Right lobe of liver (tissue), 6 donors: Measurements from ENCODE around the gene KRCC1. TPM values are rescaled to one million over a fixed set of nuclear protein-coding genes. Genes with fewer than 3 reads are reported as not detected.
A peak's percentile ranks its signal among the peaks of the same experiment; 100 is the strongest.

Source experiments
- ATAC-seq, 4 donors: fragments of 200-7000 bp; cut with Tn5 transposase; one replicate each; pipeline ENCODE4 v1.9.1; 2020; ENCODE audit warnings: mild to moderate bottlenecking in 4 of 4, moderate library complexity in 4 of 4
- DNase-seq, 3 donors: peaks; one replicate each; pipeline ENCODE4 v3.0.0-alpha.2; 2020
- H3K27ac ChIP-seq, 3 donors: fragments of 200-600 bp; one replicate each; pipeline ENCODE4 v1.8.0; 2022
- H3K27me3 ChIP-seq, 2 donors: fragments of 200-600 bp; one replicate each; pipeline ENCODE4 v1.8.0; 2022
- H3K36me3 ChIP-seq, 4 donors: fragments of 200-600 bp; sonication (generic) in 1 of 4; one replicate each; pipeline versions ENCODE4 v1.5.1 to v1.8.0; 2017 to 2022; ENCODE audit warnings: control low read depth in 1 of 4
- H3K4me1 ChIP-seq, 4 donors: fragments of 200-600 bp; sonication (generic) in 1 of 4; one replicate each; pipeline versions ENCODE4 v1.5.1 to v1.8.0; 2017 to 2022; ENCODE audit warnings: control low read depth in 1 of 4
- H3K4me3 ChIP-seq, 3 donors: fragments of 200-600 bp; one replicate each; pipeline ENCODE4 v1.8.0; 2022
- H3K9me3 ChIP-seq, 4 donors: fragments of 200-600 bp; sonication (generic) in 1 of 4; one replicate each; pipeline versions ENCODE4 v1.5.1 to v1.8.0; 2017 to 2022; ENCODE audit warnings: control low read depth in 1 of 4
- POLR2A ChIP-seq: fragments of 450-650 bp; IDR thresholded peaks from one replicate; pipeline ENCODE4 v1.6.1; 2017; ENCODE audit warnings: antibody characterized with exemption, mild to moderate bottlenecking
- WGBS: methylation state at CpG from one replicate; pipeline ENCODE4 v1.1.6; 2018; ENCODE audit warnings: low coverage, low lambda C conversion rate; ENCODE audit not compliant: insufficient coverage; ENCODE audit errors: missing lambda C conversion rate; 5-methylcytosine and 5-hydroxymethylcytosine counted together
- intact Hi-C, 2 donors: fragments of 100-400 bp; cut with DNase I; formaldehyde crosslinking; loops; one replicate each; pipeline versions ENCODE4 v1.11.2 to v1.14.1; 2022
- total RNA-seq, 6 experiments: library from RNA; depleted of rRNA in 2 of 6; stranded (reverse); fragments of >200 nt in 2 of 6; fragmentation: NEBNext Ultra II Directional in 3 of 6; extraction: Animal tissue kit (Norgen Biotek cat#: 25700) in 3 of 6; gene quantifications; one replicate each; pipeline versions ENCODE4 v1.1.0 to v1.2.4, GENCODE V29; 2016 to 2023
- TF ChIP-seq, protein P1 (sequence below), 4 donors: fragments of 200-600 bp in 3 of 4; fragments of 450-650 bp in 1 of 4; IDR thresholded peaks; one replicate each; pipeline versions ENCODE4 v1.5.1 to v1.8.0; 2016 to 2022; ENCODE audit warnings: antibody characterized with exemption in 4 of 4, mild to moderate bottlenecking in 2 of 4
- donor health status: DM: no; HTN: yes; CAD: no.
- donor health status: DM: no; HTN: no; CAD: no.
- donor health status: DM: no; HTN: no; CAD: no.
- donor health status: DM: no; HTN: yes; CAD: no.
- donor health status: DM: no; HTN: yes; CAD: no.

KRCC1 gene
- total RNA-seq, 6 experiments from 2014 or later, result 9.3 to 17.1 (median 11.5) TPM

DNA sequence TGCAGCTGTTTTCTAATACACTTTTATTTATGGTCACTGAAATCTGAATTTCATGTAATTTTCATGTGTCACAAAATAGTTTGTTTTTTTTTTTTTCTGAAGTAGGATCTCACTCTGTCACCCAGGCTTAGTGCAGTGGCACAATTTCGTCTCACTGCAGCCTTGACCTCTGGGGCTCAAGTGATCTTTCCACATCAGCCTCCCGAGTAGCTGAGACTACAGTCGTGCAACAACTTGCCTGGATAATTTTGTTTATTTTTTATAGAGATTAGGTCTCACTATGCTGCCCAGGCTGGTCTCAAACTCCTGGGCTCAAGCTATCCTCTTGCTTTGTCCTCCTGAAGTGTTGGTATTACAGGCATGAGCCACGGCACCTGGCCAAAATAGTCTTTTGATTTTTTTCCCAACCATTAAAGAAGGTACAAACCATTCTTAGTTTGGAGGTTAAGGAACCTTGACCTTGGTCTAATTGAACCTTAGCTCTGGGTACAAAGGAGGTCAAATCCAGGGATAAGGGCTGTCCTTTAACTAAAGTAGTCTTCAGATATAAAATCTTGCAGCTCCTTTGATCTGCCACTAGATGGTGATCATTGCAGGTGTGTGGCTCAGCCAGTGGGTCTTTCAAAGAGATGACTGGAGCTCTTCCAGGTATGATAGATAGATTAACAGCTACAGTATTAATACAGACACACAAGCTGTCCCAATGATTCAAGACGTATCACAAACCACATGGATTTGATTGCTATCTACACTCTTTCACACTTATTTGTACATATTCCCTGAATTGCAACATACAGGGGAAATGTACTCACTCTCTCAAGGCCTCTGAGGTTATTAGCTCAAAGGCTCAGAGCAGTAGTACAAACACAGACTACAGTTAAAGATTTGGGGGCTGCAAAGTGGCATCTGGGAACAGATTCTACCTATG lies 4.7 kb upstream of the KRCC1 start:
- Histone ChIP-seq H3K27ac (no peak overlapping the region), H3K36me3 (no peaks in the 10 kb centered on the region), H3K27me3 (no peaks in the 10 kb centered on the region), H3K9me3 (no peaks in the 10 kb centered on the region), H3K4me3 (no peak overlapping the region), H3K4me1 (peaks cover 0 to 16% (median 3%) of the 10 kb centered on the region in 4 donors)
- peak; percentile 62 to 74 (median 68) for ATAC-seq
- WGBS, result 34% methylated on average over 5 of the region's 5 CpGs
- no peak for DNase-seq
- intact Hi-C loops, result loop anchor here (5.0 to 10.0 kb wide), 2 partner anchors 102 to 125 kb away; no protein-coding TSS in a partner anchor
- TF ChIP-seq, protein P1, sequence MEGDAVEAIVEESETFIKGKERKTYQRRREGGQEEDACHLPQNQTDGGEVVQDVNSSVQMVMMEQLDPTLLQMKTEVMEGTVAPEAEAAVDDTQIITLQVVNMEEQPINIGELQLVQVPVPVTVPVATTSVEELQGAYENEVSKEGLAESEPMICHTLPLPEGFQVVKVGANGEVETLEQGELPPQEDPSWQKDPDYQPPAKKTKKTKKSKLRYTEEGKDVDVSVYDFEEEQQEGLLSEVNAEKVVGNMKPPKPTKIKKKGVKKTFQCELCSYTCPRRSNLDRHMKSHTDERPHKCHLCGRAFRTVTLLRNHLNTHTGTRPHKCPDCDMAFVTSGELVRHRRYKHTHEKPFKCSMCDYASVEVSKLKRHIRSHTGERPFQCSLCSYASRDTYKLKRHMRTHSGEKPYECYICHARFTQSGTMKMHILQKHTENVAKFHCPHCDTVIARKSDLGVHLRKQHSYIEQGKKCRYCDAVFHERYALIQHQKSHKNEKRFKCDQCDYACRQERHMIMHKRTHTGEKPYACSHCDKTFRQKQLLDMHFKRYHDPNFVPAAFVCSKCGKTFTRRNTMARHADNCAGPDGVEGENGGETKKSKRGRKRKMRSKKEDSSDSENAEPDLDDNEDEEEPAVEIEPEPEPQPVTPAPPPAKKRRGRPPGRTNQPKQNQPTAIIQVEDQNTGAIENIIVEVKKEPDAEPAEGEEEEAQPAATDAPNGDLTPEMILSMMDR (IDR thresholded peaks at IDR 0.05), result peak; percentile 83 to 91 (median 84)
- TF ChIP-seq POLR2A, result no peak

DNA sequence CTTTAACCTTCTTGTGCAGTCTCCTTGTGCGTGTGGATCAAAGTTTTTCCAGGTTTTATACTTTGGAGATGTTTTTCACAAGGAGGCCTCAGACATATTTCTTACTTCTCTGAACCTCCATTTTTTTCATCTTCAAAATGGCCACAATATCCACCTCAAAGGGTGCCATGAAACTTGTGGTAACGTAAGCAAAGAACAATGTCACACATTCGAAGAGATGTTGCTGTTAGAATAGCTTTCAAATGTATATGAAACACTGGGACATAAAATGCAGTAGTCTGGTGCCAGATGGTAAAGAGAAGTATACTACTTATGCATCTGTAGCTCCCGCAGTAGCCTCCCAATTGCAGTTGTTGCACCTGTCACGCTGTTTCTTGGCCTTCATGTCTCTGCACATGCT lies 2.6 kb upstream of the KRCC1 start:
- WGBS, result 87% methylated on average over 5 of the region's 5 CpGs
- TF ChIP-seq, protein P1 (IDR thresholded peaks at IDR 0.05), result no peak
- no peak for TF ChIP-seq POLR2A

DNA sequence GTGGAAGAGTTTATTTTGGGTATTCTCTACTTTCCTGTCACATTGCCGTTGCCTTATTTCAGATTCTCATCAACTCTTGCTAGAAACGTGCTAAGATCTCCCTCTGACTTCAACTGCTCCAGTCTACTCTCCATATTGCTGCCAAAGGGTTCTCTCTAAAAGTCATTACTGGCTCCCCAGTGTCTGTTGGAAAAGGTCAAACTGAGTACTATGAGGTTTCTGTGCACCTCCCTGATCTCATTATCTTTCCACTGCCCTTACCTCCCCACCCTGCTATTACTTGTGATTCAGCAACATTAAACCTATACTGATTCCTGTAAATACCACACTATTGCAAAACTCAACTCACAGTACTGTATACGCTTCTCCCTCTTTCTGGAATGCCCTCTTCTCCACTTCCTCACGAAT lies 1.9 kb upstream of the KRCC1 start:
- no peak overlapping the region for H3K4me3 ChIP-seq
- ATAC-seq, result no peak

More for the DNA sequence above, 2.6 kb upstream of the KRCC1 start:
- no peaks in the 10 kb centered on the region for H3K9me3 ChIP-seq
- H3K4me1 ChIP-seq, result peaks cover 0 to 32% (median 9%) of the 10 kb centered on the region in 4 donors
- intact Hi-C loops, result loop anchor here (5.0 to 10.0 kb wide), 2 partner anchors 104 to 127 kb away; no protein-coding TSS in a partner anchor
- H3K27me3 ChIP-seq, result no peaks in the 10 kb centered on the region
- no peak overlapping the region for H3K4me3 ChIP-seq
- no peaks in the 10 kb centered on the region for H3K36me3 ChIP-seq
- no peak overlapping the region for H3K27ac ChIP-seq
- ATAC-seq (no peak), DNase-seq (no peak)

DNA sequence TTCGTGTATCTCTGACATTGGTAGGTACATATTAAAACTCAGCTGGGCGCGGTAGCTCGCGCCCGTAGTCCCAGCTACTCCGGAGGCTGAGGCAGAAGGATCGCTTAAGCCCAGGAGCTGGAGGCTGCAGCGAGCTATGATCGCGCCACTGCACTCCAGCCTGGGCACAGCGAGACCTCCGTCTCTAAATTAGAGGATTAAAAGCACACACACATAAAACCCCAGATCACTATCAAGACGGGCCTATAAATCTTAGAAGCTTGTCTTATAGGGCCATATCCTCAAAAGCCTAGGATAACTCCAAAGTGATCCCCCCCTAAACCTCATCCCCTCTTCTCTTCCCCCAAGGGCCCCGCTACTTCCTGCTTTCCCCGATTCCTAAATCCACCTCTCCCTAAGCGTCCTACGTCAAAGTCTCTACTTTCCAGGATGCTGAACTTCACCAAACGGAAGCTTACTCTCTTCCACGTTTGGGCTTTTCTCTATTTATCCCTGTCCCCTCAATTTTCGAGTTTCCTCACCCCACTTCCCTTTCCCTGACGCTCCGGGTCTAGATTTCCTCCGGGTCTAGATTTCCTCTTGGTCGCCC lies 707 bp downstream of the KRCC1 start:
- Histone ChIP-seq H3K4me3 (peak overlapping the region; percentile 70 to 87 (median 82)), H3K27ac (peak overlapping the region; percentile 82 to 99 (median 87)), H3K9me3 (no peaks in the 10 kb centered on the region), H3K4me1 (peaks cover 0 to 28% (median 11%) of the 10 kb centered on the region in 4 donors), H3K36me3 (no peaks in the 10 kb centered on the region), H3K27me3 (no peaks in the 10 kb centered on the region)
- intact Hi-C loops, result loop anchor here (5.0 to 10.0 kb wide), 2 partner anchors 107 to 130 kb away; no protein-coding TSS in a partner anchor
- TF ChIP-seq, protein P1 (IDR thresholded peaks at IDR 0.05), result no peak
- no peak for TF ChIP-seq POLR2A
- 30% methylated on average over 22 of the region's 25 CpGs for WGBS
- DNase-seq (no peak), ATAC-seq (peak in 3 of 4 donors; percentile 3 to 6 (median 3))

More for the DNA sequence above, 1.9 kb upstream of the KRCC1 start:
- Histone ChIP-seq H3K36me3 (no peaks in the 10 kb centered on the region), H3K27me3 (no peaks in the 10 kb centered on the region), H3K9me3 (no peaks in the 10 kb centered on the region), H3K27ac (no peak overlapping the region), H3K4me1 (peaks cover 0 to 38% (median 11%) of the 10 kb centered on the region in 4 donors)
- intact Hi-C loops, result loop anchor here (5.0 to 10.0 kb wide), 2 partner anchors 105 to 127 kb away; no protein-coding TSS in a partner anchor
- WGBS, result 66% methylated on average over 4 of the region's 4 CpGs
- DNase-seq, result no peak
- TF ChIP-seq, protein P1 (IDR thresholded peaks at IDR 0.05), result no peak
- TF ChIP-seq POLR2A, result no peak
